Osteocyte (in vitro differentiated cells): ENCODE results near the gene DPYD. TPM values are rescaled to one million over a fixed set of nuclear protein-coding genes. Genes with fewer than 3 reads are reported as not detected.
A peak's percentile ranks its signal among the peaks of the same experiment; 100 is the strongest.

Experiments
- DNase-seq: peaks from one replicate; pipeline ENCODE4 v3.0.0; 2021; ENCODE audit warnings: mixed read lengths; ENCODE audit not compliant: unreplicated experiment; ENCODE audit errors: extremely low spot score
- H3K27ac Mint-ChIP-seq: one replicate; pipeline ENCODE4 v1.8.0; 2021; ENCODE audit warnings: mild to moderate bottlenecking, mixed read lengths; ENCODE audit not compliant: unreplicated experiment
- H3K27me3 Mint-ChIP-seq: one replicate; pipeline ENCODE4 v1.8.0; 2021; ENCODE audit warnings: mixed read lengths; ENCODE audit not compliant: unreplicated experiment
- H3K36me3 Mint-ChIP-seq: one replicate; pipeline ENCODE4 v1.8.0; 2021; ENCODE audit warnings: mixed read lengths; ENCODE audit not compliant: unreplicated experiment
- H3K4me1 Mint-ChIP-seq: one replicate; pipeline ENCODE4 v1.8.0; 2021; ENCODE audit warnings: mixed read lengths; ENCODE audit not compliant: unreplicated experiment
- H3K4me3 Mint-ChIP-seq: one replicate; pipeline ENCODE4 v1.8.0; 2021; ENCODE audit warnings: mild to moderate bottlenecking, moderate library complexity, mixed read lengths; ENCODE audit not compliant: unreplicated experiment
- H3K9me3 Mint-ChIP-seq: one replicate; pipeline ENCODE4 v1.8.0; 2021; ENCODE audit warnings: mixed read lengths; ENCODE audit not compliant: unreplicated experiment
- long read RNA-seq: library from polyadenylated mRNA; unstranded; transcript quantifications from one replicate; pipeline ENCODE4 v2.0.0, GENCODE V29; 2021
- total RNA-seq: library from RNA; stranded (reverse); gene quantifications from 2 replicates; pipeline ENCODE4 v1.2.1, GENCODE V29; 2021
- TF ChIP-seq, protein P1 (sequence below): fragments of 200-600 bp; sonication (generic); IDR thresholded peaks from 2 replicates; pipeline ENCODE4 v1.5.0; 2021; ENCODE audit warnings: antibody characterized with exemption, mild to moderate bottlenecking, moderate library complexity

The DPYD gene
- 42.8 and 44.0 TPM in 2 replicates for total RNA-seq
- long read RNA-seq, full-length matches to known transcripts = 99 of 226 reads
- long read RNA-seq, partial matches to known transcripts = 70 of 226 reads
- long read RNA-seq, other reads (novel, unspliced or antisense) = 57 of 226 reads

DNA sequence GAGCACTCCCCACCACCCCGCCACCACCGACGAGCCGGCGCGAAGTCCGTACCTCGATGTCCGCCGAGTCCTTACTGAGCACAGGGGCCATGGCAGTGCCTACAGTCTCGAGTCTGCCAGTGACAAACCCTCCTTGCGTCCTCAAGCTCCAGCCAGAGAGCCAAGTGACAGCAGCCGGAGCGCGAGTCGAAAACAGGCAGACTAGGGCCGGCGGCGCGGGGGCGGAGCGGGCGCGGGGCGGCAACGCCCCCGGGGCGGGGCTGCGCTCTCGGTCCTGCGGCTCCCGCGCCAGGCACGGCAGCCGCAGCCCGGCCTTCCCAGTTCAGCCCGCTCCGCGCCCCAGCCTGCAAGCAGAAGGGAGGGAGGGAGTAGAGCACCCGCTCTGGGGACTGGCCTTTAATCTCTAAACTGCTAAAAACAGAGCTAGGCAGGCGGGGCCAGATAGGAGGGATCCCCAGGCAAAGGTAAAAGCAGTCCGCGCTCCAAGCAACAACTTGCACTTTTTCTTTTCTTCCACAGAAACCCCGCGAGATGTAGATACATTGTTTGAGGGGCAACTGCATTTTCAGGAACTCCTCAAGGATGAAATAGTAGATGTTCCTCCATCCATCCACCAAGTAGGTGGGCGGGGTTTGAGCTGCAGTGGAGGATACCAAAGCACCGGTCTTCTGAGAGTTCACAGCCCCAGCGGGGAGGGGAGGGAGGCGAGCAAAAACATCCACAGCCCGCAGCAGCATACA is at the start of gene DPYD:
DPYD (minus strand) TSS at position 203 of the 740 bp plus-strand sequence; CDS start at position 91, 112 bp downstream.
- DNase-seq = peak; percentile 96
- Mint-ChIP-seq H3K9me3 (no peaks in the 10 kb centered on the region), H3K4me3 (peak within 1 kb of the TSS; percentile 95), H3K4me1 (peaks cover 41% of the 10 kb centered on the region), H3K27me3 (no peaks in the 10 kb centered on the region), H3K36me3 (peaks cover 2% of the 10 kb centered on the region), H3K27ac (peak within 1 kb of the TSS; percentile 97)
- TF ChIP-seq, protein P1, sequence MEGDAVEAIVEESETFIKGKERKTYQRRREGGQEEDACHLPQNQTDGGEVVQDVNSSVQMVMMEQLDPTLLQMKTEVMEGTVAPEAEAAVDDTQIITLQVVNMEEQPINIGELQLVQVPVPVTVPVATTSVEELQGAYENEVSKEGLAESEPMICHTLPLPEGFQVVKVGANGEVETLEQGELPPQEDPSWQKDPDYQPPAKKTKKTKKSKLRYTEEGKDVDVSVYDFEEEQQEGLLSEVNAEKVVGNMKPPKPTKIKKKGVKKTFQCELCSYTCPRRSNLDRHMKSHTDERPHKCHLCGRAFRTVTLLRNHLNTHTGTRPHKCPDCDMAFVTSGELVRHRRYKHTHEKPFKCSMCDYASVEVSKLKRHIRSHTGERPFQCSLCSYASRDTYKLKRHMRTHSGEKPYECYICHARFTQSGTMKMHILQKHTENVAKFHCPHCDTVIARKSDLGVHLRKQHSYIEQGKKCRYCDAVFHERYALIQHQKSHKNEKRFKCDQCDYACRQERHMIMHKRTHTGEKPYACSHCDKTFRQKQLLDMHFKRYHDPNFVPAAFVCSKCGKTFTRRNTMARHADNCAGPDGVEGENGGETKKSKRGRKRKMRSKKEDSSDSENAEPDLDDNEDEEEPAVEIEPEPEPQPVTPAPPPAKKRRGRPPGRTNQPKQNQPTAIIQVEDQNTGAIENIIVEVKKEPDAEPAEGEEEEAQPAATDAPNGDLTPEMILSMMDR = no peak

DNA sequence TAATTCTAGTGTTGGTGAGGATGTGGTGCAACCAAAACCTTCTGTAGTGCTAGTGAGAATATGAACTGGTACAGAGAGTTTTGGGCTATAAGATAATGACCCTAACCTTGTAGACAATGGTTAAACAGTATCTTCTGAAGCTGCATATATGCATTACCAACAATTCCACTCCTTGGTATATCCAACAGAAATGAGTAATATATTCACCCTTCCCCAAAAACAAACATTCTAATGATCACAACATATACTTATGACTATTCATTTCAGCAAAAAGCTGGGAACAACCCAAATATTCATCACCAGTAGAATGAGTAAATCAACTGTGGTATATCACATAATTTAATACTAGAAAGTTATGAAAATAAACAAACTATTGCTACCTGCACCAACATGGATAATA is 39.6 kb upstream of the DPYD start:
- Mint-ChIP-seq H3K36me3 (peaks cover 7% of the 10 kb centered on the region), H3K4me3 (no peak overlapping the region), H3K4me1 (no peaks in the 10 kb centered on the region), H3K27me3 (no peaks in the 10 kb centered on the region), H3K9me3 (peaks cover 10% of the 10 kb centered on the region), H3K27ac (no peak overlapping the region)
- TF ChIP-seq, protein P1 = no peak
- DNase-seq = no peak

DNA sequence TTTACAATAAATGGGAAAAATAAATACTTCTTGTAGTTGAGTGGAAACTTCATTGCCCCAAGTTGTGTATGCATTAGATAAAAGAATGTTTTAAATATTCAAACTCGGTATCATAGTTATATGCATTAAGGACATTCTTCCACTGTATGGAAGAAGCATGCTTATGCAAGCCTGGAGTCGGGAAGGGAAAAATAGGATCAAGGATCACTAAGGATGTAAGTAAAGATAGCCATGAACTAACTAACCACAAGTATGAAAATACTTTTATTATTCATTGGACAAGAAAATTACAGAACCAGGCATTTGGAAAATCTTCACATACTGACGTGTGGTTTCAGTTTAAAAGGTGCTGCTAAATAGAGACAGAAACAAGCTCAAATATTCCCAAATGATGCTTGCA is 26.9 kb upstream of the DPYD start:
- Mint-ChIP-seq H3K9me3 (no peaks in the 10 kb centered on the region), H3K36me3 (peaks cover 4% of the 10 kb centered on the region), H3K27me3 (no peaks in the 10 kb centered on the region), H3K4me3 (no peak overlapping the region), H3K27ac (no peak overlapping the region), H3K4me1 (peaks cover 12% of the 10 kb centered on the region)
- no peak for DNase-seq
- TF ChIP-seq, protein P1 = no peak

DNA sequence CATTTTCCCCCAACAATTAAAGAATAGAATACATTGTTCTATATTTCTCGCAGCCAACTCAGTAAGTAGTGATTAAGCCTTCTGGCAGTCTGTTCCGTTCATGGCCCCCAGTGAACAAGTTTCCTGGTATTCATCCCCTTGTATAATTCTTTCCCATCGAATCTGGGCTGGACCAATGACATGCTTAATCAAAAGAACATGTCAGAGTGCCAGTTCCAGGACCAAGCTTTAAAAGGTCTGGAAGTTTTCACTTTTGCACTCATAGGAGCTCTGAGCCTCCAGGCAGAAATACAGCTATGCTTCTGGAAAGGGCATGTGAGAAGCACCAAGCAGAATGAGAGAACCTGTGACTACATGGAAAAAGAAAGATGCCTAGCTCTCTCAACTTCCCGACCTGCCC is 22.5 kb upstream of the DPYD start:
- Mint-ChIP-seq H3K9me3 (no peaks in the 10 kb centered on the region), H3K27ac (no peak overlapping the region), H3K4me1 (peaks cover 19% of the 10 kb centered on the region), H3K36me3 (no peaks in the 10 kb centered on the region), H3K4me3 (no peak overlapping the region), H3K27me3 (no peaks in the 10 kb centered on the region)
- TF ChIP-seq, protein P1 = no peak
- no peak for DNase-seq
